RWPE1 (cell line): ENCODE results near the gene CENPA.
"Not testable (repeated sequence)": the region's sequence is repeated elsewhere in the genome, so short reads cannot be mapped to it uniquely, and the experiment has no call there.

ENCODE experiments used
- CTCF ChIA-PET: fragments of 350-600 bp; sonication (Branson Sonifier 250); formaldehyde crosslinking; extraction: SDS; loops from one replicate; lab custom pipeline; 2021; lab: Yijun Ruan, JAX
- POLR2A ChIA-PET: fragments of 400-600 bp; formaldehyde crosslinking; extraction: SDS; loops from one replicate; lab custom pipeline; 2020; ENCODE audit warnings: antibody characterized with exemption; ENCODE audit not compliant: low non-redundant PET; lab: Yijun Ruan, JAX
- DNase-seq: peaks from one replicate; pipeline ENCODE4 v3.0.0; 2012; ENCODE audit warnings: low spot score
- H3K27ac ChIP-seq: fragments of 450-650 bp; 2 replicates; pipeline ENCODE4 v1.5.1; 2017
- TF ChIP-seq, protein P1 (sequence below): fragments of 450-650 bp; conservative IDR thresholded peaks from 2 replicates; pipeline ENCODE4 v1.5.1; 2017; ENCODE audit warnings: low read depth, mild to moderate bottlenecking

CENPA gene

DNA sequence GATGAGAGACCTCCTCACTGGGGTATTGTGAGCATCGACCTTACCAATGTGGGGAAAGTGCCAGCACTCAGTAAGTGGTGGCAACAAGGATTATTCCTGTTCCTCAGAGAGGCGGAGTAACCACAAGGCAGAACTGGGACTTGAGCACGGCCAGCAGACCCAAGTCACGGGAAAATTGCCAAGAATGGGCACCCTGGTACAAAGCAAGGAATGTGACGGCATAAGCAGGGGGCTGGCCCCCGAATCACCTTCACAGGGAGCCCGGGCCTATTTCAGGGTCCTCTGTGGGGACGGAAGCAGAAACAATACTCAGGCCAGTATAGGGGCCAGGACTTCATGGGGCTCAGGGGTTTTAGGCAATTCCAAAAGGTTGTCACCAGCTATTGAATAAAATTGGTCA is 25.4 kb downstream of the CENPA start:
- ChIA-PET CTCF (no interaction called here), POLR2A (no interaction called here)
- DNase-seq: no peak
- no peak overlapping the region for H3K27ac ChIP-seq
- TF ChIP-seq, protein P1, sequence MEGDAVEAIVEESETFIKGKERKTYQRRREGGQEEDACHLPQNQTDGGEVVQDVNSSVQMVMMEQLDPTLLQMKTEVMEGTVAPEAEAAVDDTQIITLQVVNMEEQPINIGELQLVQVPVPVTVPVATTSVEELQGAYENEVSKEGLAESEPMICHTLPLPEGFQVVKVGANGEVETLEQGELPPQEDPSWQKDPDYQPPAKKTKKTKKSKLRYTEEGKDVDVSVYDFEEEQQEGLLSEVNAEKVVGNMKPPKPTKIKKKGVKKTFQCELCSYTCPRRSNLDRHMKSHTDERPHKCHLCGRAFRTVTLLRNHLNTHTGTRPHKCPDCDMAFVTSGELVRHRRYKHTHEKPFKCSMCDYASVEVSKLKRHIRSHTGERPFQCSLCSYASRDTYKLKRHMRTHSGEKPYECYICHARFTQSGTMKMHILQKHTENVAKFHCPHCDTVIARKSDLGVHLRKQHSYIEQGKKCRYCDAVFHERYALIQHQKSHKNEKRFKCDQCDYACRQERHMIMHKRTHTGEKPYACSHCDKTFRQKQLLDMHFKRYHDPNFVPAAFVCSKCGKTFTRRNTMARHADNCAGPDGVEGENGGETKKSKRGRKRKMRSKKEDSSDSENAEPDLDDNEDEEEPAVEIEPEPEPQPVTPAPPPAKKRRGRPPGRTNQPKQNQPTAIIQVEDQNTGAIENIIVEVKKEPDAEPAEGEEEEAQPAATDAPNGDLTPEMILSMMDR: no peak

DNA sequence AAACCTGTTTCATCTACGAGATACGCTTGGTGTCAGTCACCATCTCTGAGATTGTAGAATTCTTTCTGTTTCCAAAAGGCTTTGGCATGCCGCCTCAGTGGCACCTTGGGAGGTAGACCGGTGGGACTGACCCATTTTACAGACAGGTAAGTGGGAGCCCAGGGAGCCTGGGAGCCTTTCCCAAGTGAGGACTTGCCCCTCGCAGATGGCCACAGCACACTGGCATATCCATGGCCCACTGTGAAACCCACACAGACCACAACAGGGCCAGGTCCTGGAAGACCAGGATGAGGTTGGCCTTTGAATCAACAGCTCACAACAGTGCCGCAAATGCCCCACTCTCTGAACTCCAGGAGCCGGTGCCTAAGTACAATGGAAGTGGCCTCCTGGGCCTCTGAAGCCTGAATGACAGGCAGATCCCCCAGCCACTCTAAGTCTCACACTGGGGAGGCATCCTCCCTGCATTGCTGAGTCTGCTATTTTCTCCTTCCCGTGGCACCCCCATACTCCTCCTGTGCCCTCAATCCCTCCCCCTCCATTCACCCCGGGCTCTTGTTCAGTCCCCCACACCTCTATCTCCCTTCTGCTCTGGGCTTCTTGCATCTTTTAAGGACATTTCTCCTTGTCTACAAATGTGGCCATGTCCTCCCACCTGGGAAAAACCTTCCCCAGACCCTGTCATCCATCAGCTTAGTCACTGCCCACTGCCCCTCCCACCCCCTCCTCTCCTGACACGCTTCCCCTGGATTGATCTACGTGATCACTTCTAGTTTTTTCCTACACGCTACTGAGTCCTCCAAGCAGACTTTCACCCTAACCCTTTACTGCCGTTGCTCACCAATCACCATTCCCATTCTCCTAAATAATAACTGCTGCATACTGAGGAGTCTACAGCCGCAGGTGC is 26.2 kb downstream of the CENPA start:
- ChIA-PET CTCF (no interaction called here), POLR2A (no interaction called here)
- no peak for DNase-seq
- TF ChIP-seq, protein P1: no peak
- no peak overlapping the region for H3K27ac ChIP-seq

DNA sequence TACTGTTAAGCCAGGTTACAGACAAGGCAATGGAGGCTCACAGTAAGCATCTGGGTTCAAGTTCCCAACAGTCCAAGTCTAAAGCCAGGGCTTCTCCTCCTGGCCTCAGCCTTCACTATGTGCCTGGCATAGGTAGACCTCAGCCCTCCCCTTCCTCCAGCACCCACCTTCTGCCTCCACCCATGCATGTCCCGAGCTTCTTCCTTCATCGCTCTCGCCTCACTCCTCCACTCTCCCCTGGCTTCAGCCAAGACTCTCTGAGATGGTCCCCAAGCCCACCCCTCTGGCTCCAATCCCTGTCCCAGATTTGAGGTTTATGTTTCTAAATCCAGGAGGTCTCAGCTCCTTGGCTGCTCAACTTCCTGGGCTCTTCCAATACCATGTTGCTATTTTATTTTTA is 26.9 kb downstream of the CENPA start:
- TF ChIP-seq, protein P1: no peak
- CTCF ChIA-PET: no interaction called here
- no peak overlapping the region for H3K27ac ChIP-seq
- POLR2A ChIA-PET: no interaction called here
- no peak for DNase-seq

DNA sequence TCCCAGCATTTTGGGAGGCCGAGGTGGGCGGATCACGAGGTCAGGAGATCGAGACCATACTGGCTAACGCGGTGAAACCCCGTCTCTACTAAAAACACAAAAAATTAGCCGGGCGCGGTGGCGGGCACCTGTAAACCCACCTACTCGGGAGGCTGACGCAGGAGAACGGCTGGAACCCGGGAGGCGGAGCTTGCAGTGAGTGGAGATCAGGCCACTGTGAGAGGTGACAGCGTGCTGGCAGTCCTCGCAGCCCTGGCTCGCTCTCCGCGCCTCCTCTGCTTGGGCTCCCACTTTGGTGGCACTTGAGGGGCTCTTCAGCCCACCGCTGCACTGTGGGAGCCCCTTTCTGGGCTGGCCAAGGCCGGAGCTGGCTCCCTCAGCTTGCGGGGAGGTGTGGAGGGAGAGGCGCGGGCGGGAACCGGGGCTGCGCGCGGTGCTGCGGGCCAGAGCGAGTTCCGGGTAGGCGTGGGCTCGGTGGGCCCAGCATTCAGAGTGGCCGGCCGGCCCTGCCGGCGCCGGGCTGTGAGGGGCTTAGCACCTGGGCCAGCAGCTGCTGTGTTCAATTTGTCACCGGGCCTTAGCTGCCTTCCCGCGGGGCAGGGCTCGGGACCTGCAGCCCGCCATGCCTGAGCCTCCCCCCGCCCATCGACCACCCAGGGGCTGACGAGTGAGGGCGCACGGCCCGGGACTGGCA is 28.4 kb downstream of the CENPA start:
- POLR2A ChIA-PET, H3K27ac ChIP-seq, DNase-seq, CTCF ChIA-PET: not testable (repeated sequence)

DNA sequence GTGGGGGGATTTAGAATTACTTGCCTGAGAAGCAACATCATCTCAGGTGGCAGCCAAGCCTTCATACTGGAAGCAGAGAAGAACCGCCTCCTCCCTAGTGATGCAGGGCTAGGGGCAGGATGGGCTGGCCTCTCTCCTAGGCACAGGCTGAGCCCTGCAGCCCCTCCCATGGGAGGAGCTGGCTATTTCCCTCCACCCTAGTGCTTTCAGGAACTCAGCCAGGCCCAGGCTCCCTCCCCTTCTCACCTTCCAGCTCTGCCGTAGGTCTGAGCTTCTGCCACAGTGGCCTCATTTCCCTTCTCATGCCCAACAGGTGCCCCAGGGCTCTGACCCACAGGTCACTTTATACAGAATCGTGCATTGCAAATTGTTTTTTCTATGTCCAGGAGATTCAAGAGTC is 31.0 kb downstream of the CENPA start:
- DNase-seq: no peak
- CTCF ChIA-PET: interaction anchor here (0.6 kb wide), 2 partner anchors 193 to 1652 kb away, joined by 3 read pairs; no protein-coding TSS in a partner anchor
- no peak overlapping the region for H3K27ac ChIP-seq
- TF ChIP-seq, protein P1: no peak
- POLR2A ChIA-PET: no interaction called here

DNA sequence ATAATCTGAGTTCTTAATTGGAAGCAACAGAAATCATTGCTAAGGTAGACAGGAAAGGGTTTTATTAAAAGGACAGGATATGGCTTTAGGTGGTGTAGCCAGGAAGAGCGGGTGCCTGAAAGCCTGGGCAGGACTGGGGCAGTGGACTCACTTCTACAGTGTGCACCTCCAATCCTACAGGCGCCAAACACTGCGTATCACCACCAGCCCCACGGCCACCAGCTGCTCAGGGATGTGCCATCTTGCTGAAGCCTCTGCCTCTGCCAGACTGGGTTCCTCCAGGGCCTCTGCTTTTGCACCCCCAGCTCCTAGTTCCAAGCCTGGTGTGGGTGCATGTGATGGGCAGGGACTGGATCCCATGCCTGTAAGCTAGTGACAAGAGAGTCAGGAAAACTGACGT is 32.4 kb downstream of the CENPA start:
- TF ChIP-seq, protein P1: no peak
- H3K27ac ChIP-seq: no peak overlapping the region
- ChIA-PET POLR2A (no interaction called here), CTCF (interaction anchor here (0.6 to 1.0 kb wide), 2 partner anchors 28 to 461 kb away, joined by 3 to 8 read pairs; no protein-coding TSS in a partner anchor)
- DNase-seq: no peak
